Psoas muscle (tissue), 8 donors: Measurements from ENCODE around the gene TTC24. TPM values are rescaled to one million over a fixed set of nuclear protein-coding genes. Genes with fewer than 3 reads are reported as not detected.

ENCODE experiments used
- ATAC-seq, 4 donors: fragments of 200-7000 bp; cut with Tn5 transposase; one replicate each; pipeline ENCODE4 v1.9.1; 2020; ENCODE audit warnings: moderate library complexity in 3 of 4, mild to moderate bottlenecking in 2 of 4
- DNase-seq, 2 donors: peaks; one replicate each; pipeline ENCODE4 v3.0.0-alpha.2; 2020
- H3K27ac ChIP-seq: fragments of 200-600 bp; one replicate; pipeline ENCODE4 v1.8.0; 2022
- H3K27me3 ChIP-seq, 3 donors: fragments of 200-600 bp in 1 of 3; one replicate each; pipeline versions ENCODE4 v1.6.1 to v1.8.0; 2013 to 2022; ENCODE audit warnings: low read length in 2 of 3, mild to moderate bottlenecking in 2 of 3, moderate library complexity in 1 of 3; ENCODE audit not compliant: insufficient read depth in 3 of 3
- H3K36me3 ChIP-seq, 2 donors: fragments of 200-600 bp in 1 of 2; one replicate each; pipeline versions ENCODE4 v1.6.1 to v1.8.0; 2013 to 2022; ENCODE audit warnings: low read depth in 1 of 2, mild to moderate bottlenecking in 1 of 2, moderate library complexity in 1 of 2; ENCODE audit not compliant: insufficient read depth in 1 of 2
- H3K4me1 ChIP-seq: fragments of 200-600 bp; one replicate; pipeline ENCODE4 v1.8.0; 2022
- H3K4me3 ChIP-seq: fragments of 200-600 bp; one replicate; pipeline ENCODE4 v1.8.0; 2022; ENCODE audit warnings: mild to moderate bottlenecking
- H3K9me3 ChIP-seq: fragments of 200-600 bp; one replicate; pipeline ENCODE4 v1.8.0; 2022
- CTCF ChIP-seq: fragments of 200-600 bp; IDR thresholded peaks from one replicate; pipeline ENCODE4 v1.8.0; 2022; ENCODE audit warnings: antibody characterized with exemption
- WGBS, 3 donors: extraction: QIAGEN DNeasy Blood & Tissue Kit; methylation state at CpG; one replicate each; pipeline versions ENCODE4 v1.1.6 to v1.1.7; 2013; 5-methylcytosine and 5-hydroxymethylcytosine counted together
- intact Hi-C, 2 donors: fragments of 100-400 bp; cut with DNase I; formaldehyde crosslinking; loops; one replicate each; pipeline versions ENCODE4 v1.11.0 to v1.14.2; 2022
- polyA plus RNA-seq, 3 donors: library from polyadenylated mRNA; stranded (reverse); fragments of 200-250 nt; gene quantifications; one replicate each; pipeline ENCODE4 v1.2.3, GENCODE V29; 2013
- total RNA-seq, 4 donors: library from RNA; stranded (reverse); fragmentation: NEBNext Ultra II Directional in 2 of 4; extraction: Animal tissue kit (Norgen Biotek cat#: 25700) in 2 of 4; gene quantifications; one replicate each; pipeline versions ENCODE4 v1.2.1 to v1.2.4, GENCODE V29; 2021 to 2023
- donor health status: healthy with polysubstance abuse.
- donor health status: DM: no; HTN: no; CAD: no; lungs with moderate emphysema.
- donor health status: Bipolar disorder and iron deficiency.
- donor health status: healthy.
- donor health status: DM: yes; HTN: yes; CAD: no.
- donor health status: DM: no; HTN: no; CAD: no.
- donor health status: DM: no; HTN: no; CAD: no.
- donor health status: DM: yes; HTN: yes; CAD: no.

TTC24 gene
- total and polyA plus RNA-seq, 7 donors: 0.12 to 0.69 (median 0.13) TPM; not detected in 4

- Histone ChIP-seq H3K27ac (no peak overlapping the region), H3K36me3 (no peaks in the 10 kb centered on the region), H3K4me3 (no peak overlapping the region), H3K4me1 (peaks cover 5% of the 10 kb centered on the region), H3K9me3 (no peaks in the 10 kb centered on the region), H3K27me3 (no peaks in the 10 kb centered on the region)
- no peak for TF ChIP-seq CTCF
- DNase-seq (no peak), ATAC-seq (no peak)
- intact Hi-C loops: no loop called here
- WGBS, 3 donors: 91 to 95% (median 95%) methylated on average over 12 of the region's 12 CpGs
These were observed 45.0 kb upstream of the TTC24 start for GRCh38 chr1:156534424-156535060.

DNA sequence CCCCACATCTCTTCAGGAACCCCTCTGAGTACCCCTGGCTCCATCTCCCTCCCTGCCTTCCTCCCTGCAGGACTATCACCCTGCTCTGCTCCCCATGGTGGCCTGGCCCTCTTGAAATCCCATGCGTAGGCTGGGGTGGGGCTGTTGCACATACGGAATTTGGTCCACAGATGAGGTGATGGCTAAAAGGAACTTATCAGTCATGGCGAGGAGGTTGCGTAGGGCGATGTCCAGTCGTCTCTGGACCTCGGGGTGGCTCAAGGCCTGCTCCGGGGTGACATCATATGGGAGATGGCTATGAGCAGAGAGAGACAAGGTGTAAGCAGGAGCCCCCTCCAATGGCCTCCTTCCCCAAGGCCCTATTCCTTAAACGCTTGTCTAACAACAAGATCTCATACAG, 42.5 kb upstream of the TTC24 start:
- no peak overlapping the region for H3K4me3 ChIP-seq
- no peak for ATAC-seq
- no peaks in the 10 kb centered on the region for H3K9me3 ChIP-seq
- H3K27me3 ChIP-seq: no peaks in the 10 kb centered on the region
- no peak for DNase-seq
- intact Hi-C loops: no loop called here
- H3K36me3 ChIP-seq: no peaks in the 10 kb centered on the region
- WGBS, 3 donors: 94 to 95% (median 94%) methylated on average over 9 of the region's 9 CpGs
- no peak for TF ChIP-seq CTCF
- no peak overlapping the region for H3K27ac ChIP-seq
- H3K4me1 ChIP-seq: peaks cover 5% of the 10 kb centered on the region

DNA sequence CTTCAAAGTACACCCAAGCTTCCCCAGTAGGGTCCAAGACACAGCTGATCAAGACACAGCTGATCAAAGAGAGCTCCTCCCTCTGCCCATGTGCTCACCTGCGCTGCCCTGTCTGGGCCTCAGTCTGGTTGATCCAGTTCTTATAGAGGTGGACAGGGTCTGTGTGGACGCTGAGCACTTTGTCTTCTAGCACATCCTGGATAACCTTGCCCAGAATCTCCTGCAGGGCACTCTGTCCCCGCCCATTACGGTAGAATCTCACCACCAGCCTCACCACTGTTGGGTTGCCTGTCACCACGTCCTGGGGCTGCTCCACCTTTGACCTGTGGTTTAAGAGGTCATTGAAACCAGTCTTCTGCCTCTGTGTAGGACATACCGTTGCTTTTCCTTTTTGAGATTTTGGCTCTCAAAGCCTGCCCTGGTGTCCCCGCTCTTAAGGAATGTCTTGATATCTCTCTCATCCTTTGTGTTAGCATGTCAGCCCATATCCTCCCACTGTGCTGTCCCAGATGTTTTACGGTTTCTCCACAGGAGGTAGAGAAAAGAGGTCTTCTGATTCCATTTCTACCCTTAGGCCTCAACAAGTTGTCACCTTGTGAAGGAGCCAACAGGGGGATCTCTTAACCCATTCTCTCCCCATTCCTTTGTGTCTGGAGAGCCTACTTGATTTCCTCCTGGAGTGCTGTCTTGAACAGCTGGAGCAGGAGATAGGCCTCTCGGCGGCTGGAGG, 40.6 kb upstream of the TTC24 start:
- H3K36me3 ChIP-seq: no peaks in the 10 kb centered on the region
- ATAC-seq: no peak
- H3K27me3 ChIP-seq: no peaks in the 10 kb centered on the region
- H3K4me1 ChIP-seq: no peaks in the 10 kb centered on the region
- TF ChIP-seq CTCF: no peak
- H3K9me3 ChIP-seq: no peaks in the 10 kb centered on the region
- no peak overlapping the region for H3K27ac ChIP-seq
- intact Hi-C loops: no loop called here
- 87 to 91% (median 89%) methylated on average over 10 of the region's 10 CpGs for WGBS, 3 donors
- no peak overlapping the region for H3K4me3 ChIP-seq
- DNase-seq: no peak

- H3K36me3 ChIP-seq: no peaks in the 10 kb centered on the region
- ATAC-seq: no peak
- intact Hi-C loops: loop anchor here in 1 of 2 donors (10.0 kb wide), 1 partner anchor 175 kb away; the partner anchor contains the start of gene RHBG
These were observed 39.6 kb upstream of the TTC24 start for GRCh38 chr1:156539818-156540355.

More at GRCh38 chr1:156539818-156540355, 39.6 kb upstream of the TTC24 start:
- no peak for DNase-seq
- Histone ChIP-seq H3K4me1 (no peaks in the 10 kb centered on the region), H3K27ac (no peak overlapping the region), H3K9me3 (no peaks in the 10 kb centered on the region), H3K27me3 (no peaks in the 10 kb centered on the region), H3K4me3 (no peak overlapping the region)
- TF ChIP-seq CTCF: no peak
- WGBS, 3 donors: 92 to 93% (median 92%) methylated on average over 4 of the region's 4 CpGs
